ENCODE measurements around the gene ARHGAP22.

DNA sequence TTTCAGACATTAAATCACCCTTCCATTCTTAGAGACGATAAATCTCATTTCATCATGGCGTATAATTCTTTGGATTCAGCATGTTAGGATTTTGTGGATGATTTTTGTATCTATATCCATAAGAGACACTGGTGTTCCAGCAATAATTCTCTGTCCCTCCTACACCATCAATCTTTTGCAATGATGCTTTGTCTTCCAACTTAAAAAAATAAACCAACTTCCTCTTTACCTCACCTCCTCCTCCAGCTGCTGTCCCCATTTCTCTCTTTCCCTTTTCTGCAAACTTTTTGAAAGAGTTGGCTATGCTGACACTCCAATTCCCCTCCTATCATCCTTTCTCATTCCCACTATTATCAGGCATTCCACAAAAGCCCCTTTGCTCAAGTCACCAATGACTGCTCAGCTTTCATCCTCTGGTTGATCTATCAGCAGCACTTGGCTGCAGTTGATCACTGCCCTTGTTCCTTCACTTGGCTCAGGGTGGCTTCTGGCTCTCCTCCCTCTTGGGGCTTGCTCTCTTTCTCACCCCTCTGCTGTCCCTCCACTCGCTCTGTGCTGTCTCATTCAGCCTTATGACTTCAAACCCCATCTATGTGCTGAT is 130.0 kb downstream of the ARHGAP22 start:
- TF ChIP-seq CTCF (IDR thresholded peaks at IDR 0.05) (no peak), POLR2A (IDR thresholded peaks at IDR 0.05) (no peak), POLR2AphosphoS5 (IDR thresholded peaks at IDR 0.05) (no peak)
